Effector CD4-positive, alpha-beta T cell (primary cell): ENCODE data around the gene DGCR2.
"Not testable (repeated sequence)": the region's sequence is repeated elsewhere in the genome, so short reads cannot be mapped to it uniquely, and the experiment has no call there.

ENCODE experiments used
- DNase-seq: peaks from one replicate; pipeline ENCODE4 v3.0.0-alpha.2; 2020

DGCR2 gene

DNA sequence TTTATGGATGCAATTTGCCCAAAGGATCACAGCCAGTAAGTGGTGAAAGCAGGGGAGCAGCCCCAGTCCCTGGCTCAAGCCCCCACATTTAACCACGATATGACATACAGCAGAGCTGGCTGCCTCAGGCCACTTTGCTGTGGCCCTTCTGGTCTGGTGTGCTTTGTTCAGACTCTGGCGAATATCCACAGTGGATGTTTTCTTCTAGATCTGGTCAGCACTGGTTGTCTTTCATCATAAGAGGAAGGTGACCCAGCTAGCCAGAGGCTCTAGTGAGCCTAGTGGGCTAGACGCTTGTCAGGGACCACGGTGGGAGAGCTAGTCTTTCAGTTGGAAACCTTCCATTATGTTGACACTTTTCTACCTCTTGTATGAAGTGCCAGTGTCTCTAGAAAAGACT is 42.5 kb downstream of the DGCR2 start:
- DNase-seq = no peak

DNA sequence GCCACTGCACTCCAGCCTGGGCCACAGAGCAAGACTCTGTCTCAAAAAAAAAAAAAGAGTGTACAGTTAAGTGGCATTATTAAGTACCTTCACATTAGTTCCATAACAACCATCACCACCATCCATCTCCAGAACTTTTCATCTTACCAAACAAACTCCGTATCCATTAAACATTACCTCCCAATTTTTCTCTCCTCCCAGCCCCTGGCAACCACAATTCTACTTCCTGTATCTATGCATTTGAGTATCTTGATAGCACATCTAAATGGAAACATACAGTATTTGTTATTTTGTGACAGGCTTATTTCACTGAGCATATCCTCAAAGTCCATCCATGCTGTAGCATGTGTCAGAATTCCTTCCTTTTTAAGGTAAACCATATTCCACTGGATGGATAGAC is 46.8 kb downstream of the DGCR2 start:
- DNase-seq = no peak

DNA sequence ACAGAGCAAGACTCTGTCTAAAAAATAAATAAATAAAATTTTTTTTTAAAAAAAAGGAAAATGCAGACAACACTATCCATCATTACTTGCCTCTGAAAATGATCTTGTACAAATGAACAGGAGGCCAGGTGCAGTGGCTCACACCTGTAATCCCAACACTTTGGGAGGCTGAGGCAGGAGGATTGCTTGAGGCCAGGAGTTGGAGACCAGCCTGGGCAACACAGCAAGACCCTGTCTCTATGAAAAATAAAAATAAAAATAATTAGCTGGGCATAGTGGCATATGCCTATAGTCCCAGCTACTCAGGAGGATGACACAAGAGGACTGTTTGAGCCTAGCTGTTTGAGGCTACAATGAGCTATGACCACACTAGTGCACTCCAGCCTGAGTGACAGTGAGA is 49.4 kb downstream of the DGCR2 start:
- DNase-seq = not testable (repeated sequence)

DNA sequence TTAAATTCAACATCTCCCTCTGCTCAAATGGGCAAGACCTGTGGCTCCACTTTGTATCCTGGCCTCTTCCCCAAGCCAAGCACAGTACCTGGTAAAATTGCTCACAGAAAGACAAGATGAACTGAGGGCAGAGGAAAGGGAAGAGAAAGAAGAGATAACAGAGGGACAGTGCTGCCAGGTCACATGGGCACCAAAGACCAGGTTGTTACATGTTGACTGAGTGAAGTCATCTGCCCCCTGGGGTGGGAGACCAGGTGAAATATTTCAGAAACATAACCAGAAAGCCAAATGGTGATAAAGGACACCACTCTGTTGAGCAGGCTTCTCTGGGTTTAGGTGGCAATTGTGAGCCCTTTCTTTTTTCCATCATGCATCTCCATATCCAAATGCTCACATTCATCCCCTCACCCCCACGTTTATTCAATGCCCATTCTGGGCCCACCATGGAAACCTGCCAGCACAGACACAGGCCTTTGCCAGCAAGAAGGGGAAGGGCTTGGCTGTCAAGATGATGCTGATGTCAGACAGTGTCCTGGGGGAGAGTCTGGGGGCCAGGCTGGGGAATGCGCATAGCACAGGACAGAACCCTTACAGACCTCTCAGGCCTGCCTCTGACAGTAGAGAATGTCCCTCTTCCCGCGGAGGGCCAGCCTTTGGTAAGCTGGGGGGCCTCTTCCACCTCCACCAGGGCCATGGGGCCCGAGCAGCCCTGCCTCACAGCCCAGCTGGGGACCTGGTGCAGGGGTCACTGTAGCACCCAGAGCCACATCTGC is 51.6 kb downstream of the DGCR2 start:
- no peak for DNase-seq

DNA sequence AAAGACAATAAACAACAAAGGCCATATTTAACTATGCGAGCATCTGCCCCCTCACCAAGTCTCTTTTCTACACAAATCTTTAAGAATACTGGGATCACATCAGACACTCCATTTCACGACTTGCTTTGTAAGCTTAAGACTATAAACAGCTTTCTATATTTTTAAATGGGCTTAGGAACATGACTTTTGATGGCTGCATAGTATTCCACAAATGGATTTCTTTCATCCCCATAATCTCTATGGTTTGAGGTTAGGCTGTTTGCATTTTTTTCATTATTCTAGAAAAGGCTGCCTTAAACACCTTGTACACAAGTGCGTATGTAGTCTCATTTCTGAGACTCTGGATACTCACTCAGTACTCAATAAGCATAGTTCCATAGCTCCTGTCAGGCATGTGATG is 52.8 kb downstream of the DGCR2 start:
- DNase-seq = no peak

DNA sequence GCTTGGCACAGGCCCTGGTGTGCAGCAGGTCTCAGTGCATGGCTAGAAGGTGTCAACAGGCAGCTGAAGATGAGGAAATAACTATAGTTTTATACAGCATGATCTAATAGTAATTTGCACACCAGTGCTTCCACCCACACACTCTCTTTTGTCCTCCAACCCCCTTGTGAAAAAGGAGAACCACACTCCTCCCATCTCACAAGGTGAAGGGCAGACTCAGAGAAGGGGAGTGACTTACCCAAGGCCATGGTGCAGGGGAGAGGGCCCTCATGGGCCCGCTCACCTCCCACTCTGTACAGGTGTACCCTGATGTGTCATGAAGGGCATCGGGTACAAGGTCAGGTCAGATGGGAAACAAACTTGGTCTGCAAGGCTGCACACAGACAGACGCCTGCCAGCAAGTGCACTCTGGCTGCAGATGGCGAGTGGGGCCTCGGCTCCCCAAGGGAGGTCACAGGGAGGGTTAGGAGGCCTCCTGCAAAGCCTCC is 53.4 kb downstream of the DGCR2 start:
- no peak for DNase-seq

DNA sequence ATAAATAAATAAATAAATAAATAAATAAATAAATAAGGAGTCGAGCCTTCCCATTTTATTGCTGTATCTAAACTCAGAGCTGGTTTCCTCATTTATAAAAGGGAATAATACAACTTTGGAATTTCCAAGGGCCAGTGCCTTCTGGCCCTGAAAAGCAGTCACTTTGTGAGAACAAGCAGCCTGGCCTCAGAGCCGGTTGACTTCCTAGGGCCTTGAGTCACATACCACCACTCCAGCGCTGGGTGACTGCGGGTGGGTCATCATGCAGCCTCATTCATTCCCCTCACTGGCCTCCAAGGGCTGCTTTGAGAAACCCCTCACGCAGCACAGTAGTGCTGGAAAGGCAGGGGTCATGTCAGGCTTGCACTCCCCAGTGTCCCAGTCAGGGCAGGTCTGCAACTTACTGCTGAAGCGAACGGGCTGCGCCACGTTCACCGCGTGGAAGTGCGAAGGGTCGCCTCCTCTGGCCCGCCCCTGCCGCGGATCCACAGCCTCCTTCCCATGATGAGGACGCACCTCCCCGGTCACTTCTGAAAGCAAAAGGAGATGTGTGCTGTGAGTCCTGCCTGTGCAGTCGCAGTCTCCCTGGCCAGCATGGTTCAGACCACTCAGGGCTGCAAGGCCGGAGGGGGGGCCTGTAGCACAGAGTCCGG is 54.4 kb downstream of the DGCR2 start:
- DNase-seq = no peak

DNA sequence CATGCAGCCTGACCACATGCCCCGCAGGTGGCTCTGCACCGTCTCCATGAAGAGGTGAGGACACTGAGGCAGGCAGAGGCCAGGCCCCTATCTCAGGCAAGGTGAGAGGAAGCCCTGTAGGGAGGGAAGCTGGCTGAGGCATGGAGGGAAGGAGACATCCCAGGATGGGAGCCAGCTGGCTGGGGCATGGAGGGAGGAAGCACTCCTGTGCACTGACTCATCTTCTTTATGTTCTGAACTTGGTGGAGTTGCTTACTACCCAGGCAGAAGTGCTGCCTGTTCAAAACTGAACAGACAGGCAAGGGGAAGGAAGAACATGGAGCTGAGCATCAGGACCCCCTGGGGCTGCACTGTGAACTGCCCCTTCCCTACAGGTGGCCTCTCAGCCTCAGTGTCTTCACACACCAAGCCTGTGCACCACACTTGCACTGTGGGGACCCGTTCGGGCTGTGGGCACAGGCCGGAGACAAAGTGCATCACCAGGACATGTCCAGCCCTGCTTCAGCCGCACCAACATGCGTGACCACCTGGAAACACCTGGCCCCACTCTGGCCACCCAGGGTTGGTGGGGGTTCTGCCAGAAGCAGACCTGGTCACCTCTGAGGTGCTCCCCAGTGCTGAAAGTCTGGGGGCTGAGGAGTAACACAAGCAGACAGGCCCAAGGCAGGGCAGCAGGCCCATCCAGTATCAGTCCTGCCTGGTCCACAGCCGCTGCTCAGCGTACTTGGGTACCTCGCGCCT is 55.5 kb downstream of the DGCR2 start:
- no peak for DNase-seq

DNA sequence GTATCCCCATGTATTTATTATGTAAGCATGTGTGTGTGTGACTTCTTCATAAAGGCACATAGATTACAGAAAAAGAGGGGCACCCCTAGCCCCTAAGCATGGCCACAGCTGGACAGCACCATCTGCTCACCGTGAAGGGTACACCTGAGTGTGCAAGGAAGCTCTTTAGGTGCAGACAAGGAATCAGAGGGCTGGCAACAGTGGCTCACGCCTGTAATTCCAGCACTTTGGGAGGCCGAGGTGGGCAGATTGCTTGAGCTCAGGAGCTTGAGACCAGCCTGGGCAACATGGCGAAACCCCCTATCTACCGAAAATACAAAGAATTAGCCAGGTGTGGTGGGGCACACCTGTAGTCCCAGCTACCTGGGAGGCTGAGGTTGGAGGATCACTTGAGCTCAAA is 56.3 kb downstream of the DGCR2 start:
- DNase-seq = no peak

DNA sequence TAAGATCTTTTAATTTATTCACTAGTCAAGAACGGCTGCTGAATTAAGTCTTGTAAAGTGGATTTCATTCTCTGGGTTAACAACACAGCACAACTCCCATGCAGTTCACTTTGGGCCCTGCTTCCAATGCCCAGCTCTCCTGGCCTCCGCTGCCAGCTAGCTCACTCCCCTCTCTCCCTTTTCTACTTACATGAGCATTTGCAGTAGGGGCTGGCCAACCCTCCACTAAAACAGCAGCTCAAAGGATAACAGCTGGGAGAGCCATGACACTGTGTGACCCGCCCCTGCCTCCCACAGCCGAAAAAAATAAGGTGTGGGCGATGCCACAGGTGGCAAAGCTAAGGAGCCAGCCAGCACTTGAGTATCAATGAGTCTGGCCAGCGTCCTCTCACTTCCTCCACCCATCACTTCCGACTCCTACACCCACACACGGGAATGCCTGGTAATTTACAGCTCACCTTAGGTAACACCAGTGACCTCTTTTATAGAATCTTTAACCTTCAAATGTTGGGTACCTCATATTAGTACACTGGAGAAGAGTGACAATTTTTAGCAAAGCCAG is 56.8 kb downstream of the DGCR2 start:
- no peak for DNase-seq

DNA sequence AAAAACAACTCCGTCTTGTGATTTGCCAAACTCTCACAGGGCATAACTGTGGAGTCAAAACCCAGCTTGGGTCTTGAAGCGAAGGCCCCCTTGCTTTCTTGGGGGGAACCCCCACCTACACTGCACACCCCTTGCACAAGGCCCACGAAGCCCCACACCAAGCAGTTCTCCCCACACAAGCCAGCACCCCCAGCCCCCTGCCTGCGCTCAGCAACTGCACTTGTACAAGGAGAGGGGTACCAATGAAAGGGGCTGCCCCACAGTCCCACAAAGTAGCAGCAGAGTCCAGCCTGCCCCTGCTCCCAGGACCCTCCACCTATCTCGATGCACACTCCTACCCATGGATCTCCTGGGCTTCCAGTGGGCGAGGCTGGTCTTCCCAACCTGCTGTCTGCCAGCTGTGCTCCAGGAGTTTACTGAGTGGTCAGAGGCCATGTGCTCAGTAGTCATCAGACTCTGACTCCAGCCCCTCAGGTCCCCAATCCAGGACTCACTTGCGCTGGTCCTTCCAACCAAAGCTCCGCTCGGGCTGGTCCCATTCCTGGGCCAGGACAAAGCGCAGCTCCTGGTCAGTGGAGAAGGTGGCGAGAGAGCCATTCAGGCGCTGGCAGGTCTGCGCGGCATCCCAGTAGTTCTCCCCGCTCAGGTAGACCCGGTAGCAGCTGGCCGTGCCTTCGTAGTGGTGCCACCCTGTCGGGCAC is 57.7 kb downstream of the DGCR2 start:
- DNase-seq = no peak

DNA sequence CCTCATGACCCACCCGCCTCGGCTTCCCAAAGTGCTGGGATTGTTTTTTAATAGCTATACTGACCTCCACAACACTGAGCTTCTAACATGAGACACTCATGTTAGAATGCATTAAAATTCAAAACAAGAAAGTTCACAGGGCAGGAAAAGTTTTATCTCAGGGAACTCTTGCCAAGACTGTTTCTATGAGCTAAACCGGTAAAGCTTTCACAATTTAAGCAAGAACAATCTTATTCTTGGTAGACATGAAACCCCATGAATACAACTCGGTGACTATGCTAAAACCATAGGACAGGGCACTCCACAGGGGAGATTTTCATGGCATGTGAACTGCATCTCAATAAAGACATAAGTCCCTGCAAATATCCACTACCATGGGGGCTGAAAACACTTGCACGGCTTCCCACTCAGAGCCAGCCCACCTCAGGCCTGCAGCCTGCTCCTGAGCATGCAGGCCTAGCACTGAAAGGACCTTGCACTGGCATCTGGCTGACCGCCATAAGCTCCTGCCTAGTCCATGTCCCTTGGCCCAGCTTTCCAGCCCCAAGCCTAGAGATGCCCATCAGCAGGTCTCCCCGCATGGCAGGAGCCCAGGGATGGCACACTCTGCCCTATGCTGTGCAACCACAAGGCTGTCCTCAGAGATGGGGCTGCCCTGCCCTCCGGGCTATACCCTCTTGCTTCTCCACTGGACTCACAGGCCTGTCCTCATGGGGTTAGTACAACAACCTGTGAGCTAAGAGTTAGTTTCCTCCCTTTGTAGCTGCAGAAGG is 58.4 kb downstream of the DGCR2 start:
- DNase-seq = no peak

DNA sequence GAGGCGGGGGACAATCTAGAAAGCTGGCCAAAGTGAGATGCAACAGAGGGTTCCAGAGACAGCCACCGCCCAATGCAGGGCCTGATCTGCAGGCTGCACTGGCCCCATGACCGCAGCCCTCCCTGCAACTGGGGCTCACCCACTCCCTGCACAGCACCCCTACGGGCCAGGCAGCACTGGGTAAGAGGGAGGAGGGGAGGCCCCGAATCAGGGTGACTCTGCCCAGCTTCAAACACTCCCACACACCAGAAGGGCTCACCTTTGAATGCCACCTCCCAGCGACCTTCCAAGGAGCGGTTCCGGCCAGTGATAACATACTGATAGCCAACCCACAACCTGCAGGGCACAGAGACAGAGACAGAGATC is 59.3 kb downstream of the DGCR2 start:
- no peak for DNase-seq

DNA sequence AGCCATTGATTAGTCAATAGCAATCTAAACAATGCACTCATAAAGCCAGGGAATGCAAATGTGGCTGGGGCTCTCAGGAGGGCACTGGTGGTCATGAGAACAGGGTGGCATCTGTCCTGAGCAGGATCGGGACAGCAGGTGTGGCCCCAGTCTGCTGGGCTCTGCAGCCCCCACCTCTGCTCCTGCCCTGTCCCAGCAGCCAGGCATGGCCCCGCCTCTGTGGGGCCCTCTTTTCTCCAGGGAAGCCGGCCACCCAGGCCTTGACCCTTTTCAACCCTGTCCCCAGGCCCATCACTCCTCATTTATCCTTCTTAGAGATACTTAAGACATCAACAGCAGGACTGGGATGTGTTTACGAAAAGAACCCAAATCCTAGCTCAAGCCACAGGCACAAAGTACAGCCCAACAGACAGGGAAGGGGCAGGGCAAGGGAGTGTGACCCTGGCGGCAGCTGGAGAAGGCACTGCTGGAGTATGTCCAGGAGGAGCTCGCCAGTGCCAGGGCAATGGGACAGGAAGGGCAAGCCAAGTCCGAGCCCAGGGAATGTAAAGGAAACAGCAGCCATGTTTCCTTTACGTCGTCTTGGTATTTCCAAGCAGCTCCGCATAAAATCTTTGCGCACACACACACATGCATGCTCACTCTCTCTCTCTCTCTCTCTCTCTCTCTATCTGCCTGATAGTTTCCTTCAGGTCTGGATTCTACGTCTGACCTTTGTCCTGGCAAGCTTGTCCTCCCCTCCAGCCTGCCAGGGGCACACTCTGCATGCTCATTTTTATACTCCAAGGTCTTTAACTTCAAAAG is 59.9 kb downstream of the DGCR2 start:
- DNase-seq = no peak

DNA sequence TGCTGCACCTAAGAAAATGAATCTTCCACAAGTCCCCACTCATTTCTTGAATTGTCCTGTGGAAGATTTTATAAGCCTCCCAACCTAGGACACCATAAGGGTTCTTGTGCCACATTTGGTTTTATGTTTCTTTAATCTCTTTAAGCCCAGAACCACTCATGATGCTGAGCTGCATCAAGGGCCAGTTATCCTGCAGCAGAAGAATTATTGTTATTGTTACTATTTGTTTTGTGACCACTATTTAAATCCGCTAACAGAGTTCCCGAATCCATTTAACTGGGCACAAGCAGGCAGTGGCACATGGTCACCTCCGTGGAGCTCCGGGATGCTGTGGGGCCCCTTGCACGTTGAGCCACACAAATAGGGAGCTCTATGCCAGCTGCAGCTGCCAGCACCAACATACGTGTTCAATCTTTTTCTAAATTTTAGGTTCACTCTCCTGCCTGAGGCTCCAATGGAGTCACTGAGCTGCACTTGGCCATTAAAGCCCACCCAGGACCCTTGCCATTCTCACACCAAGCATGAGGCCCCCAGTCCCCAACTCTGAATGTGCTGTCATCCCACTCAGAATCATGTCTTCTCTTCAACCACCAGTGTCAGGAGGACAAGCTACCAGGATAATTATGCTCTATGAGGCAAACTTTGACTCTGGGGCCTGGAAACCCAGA is 60.6 kb downstream of the DGCR2 start:
- DNase-seq = no peak

DNA sequence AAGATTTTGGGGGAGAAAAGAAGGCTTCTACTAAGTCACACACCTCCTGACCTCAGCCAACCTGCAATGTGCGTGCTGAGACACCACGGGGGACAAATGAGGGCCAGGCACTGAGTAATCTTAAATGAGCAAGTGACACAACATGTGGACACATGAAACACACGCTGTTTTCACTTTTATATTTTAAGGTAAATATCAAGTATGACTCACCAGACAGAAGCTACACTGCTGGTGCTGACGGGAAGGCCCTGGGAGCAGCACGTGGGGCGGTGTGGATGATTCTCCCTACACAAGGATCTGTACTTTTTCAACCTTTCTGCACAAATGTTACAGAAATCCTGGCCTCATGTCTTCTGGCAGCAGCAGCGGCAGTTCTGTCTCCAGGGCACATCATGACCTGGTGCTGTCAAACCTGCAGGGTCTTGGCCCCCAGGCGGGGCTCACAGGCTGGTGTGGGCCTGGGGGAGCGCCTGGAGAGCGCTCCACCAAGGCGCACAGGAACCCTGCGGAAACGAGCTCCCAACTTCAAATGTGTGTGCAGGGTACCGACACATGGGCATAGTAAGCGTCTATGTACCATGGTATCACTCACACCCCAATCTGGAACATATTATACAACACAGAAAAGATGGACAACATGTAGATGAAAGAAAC is 61.7 kb downstream of the DGCR2 start:
- no peak for DNase-seq

DNA sequence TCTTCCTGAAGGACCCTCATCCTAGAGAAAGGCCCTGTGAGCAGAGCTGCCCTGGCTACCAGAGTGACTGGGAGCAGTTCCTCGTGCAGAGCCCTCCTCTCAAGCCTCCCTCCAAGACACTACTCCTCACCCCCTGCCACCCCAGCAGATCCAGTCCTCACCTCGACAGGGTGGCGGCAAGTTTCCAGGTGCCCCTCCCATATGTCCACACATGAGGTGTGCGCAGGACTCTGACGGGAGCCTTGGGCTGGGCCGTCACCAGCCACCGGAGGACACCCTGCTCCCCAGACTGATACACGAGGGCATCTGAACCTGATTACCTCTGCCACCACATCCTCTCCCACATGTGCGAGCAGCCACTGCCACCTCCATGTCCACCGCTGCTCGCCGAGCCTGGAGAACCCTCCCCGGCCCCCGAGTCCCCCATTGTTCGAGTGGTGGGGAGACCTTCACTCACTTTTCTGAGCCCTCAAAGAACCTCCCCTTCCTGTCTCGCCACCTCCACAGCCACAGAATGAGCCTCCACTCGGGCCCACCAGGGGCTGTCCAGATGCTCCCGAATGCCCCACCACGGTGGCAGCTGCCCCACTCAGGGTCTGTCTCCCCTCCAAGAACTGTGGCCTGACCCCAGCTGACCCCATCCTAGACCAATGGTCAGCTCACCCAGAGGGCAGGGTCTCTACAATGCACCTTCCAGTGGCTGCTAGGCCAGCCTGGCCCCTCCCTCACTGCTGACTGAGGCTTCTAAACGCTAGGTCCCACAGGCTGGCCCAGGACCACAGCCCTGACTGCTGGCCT is 62.5 kb downstream of the DGCR2 start:
- no peak for DNase-seq

DNA sequence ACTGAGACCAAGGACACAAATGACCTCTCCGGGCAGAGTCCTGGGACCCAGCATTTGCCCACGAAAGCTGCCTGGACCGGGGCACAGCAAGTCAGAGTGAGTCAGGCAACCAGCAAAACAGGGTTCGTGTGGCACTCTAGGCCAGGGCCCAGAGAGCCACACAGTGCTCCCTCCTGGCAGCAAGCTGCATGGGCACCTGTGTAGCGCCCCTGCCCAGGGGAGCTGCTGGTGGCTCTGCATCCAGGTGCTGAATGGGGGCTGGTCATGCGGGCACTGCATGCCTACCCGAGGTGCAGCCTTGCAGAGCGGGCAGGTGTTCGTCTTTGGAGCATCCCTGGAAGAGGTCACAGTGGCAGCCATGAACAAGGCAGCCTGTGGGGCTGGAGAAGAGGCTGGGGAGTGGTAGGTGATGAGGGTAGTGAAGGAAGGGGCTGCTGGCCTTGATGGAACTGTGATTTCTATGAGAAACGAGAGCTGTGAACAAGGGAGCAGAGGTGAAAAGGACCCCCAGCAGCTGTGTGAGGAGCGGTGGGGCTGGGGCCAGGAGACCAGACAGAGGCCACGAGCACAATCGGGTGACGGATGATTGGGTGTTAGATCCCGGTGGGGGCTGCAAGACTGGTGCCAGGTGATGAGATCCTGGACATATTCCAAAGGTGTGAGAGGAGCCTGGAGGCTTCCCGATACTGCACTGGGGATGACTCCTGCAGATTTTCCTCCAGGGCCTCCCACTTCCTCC is 63.3 kb downstream of the DGCR2 start:
- no peak for DNase-seq
